SK-N-SH treated with all-trans-retinoic acid at 6 μM for 48 hours (cell line): ENCODE measurements around the gene LPP.

Source experiments
- ATAC-seq: fragments of 200-7000 bp; cut with Tn5 transposase; 3 replicates; pipeline ENCODE4 v1.9.1; 2020; ENCODE audit warnings: mild to moderate bottlenecking, moderate library complexity
- ARNTL ChIP-seq: fragments of 450-650 bp; formaldehyde crosslinking; IDR thresholded peaks from 2 replicates; pipeline ENCODE4 v1.5.0; 2020; ENCODE audit warnings: low read depth, mild to moderate bottlenecking, moderate library complexity, borderline replicate concordance
- BACH2 ChIP-seq: fragments of 250-450 bp; sonication (Bioruptor Pico); IDR thresholded peaks from 2 replicates; pipeline ENCODE4 v1.9.0; 2021; ENCODE audit warnings: mild to moderate bottlenecking, borderline replicate concordance
- CREB5 ChIP-seq: fragments of 250-450 bp; sonication (Bioruptor Pico); IDR thresholded peaks from 2 replicates; pipeline ENCODE4 v1.5.1; 2020; ENCODE audit warnings: low read depth, mild to moderate bottlenecking, moderate library complexity
- CSDC2 ChIP-seq: fragments of 250-450 bp; sonication (Bioruptor Pico); IDR thresholded peaks from 2 replicates; pipeline ENCODE4 v1.5.0; 2020; ENCODE audit warnings: mild to moderate bottlenecking, moderate library complexity
- ESRRG ChIP-seq: fragments of 250-450 bp; sonication (Bioruptor Pico); IDR thresholded peaks from 2 replicates; pipeline ENCODE4 v1.6.1; 2021; ENCODE audit warnings: mild to moderate bottlenecking
- GLIS3 ChIP-seq: fragments of 250-450 bp; sonication (Bioruptor Pico); IDR thresholded peaks from 2 replicates; pipeline ENCODE4 v1.5.0; 2020; ENCODE audit warnings: mild to moderate bottlenecking, moderate library complexity
- ISL1 ChIP-seq: fragments of 250-450 bp; sonication (Bioruptor Pico); IDR thresholded peaks from 2 replicates; pipeline ENCODE4 v2.1.2; 2022; ENCODE audit warnings: mild to moderate bottlenecking, moderate library complexity
- OSR1 ChIP-seq: fragments of 250-450 bp; sonication (Bioruptor Pico); IDR thresholded peaks from 2 replicates; pipeline ENCODE4 v1.8.0; 2022; ENCODE audit warnings: moderate library complexity, mild to moderate bottlenecking, inconsistent platforms
- PPARA ChIP-seq: fragments of 250-450 bp; sonication (Bioruptor Pico); IDR thresholded peaks from 2 replicates; pipeline ENCODE4 v1.5.0; 2020; ENCODE audit warnings: mild to moderate bottlenecking, borderline replicate concordance
- RARB ChIP-seq: fragments of 250-450 bp; sonication (Bioruptor Pico); IDR thresholded peaks from 2 replicates; pipeline ENCODE4 v1.8.0; 2021; ENCODE audit warnings: mild to moderate bottlenecking, moderate library complexity
- SNAI2 ChIP-seq: fragments of 250-450 bp; sonication (Bioruptor Pico); IDR thresholded peaks from 2 replicates; pipeline ENCODE4 v1.5.0; 2020; ENCODE audit warnings: mild to moderate bottlenecking, moderate library complexity
- TCF4 ChIP-seq: fragments of 250-450 bp; sonication (Bioruptor Pico); IDR thresholded peaks from 2 replicates; pipeline ENCODE4 v1.8.0; 2021; ENCODE audit warnings: mild to moderate bottlenecking, moderate library complexity, borderline replicate concordance
- TOX ChIP-seq: fragments of 250-450 bp; sonication (Bioruptor Pico); IDR thresholded peaks from 2 replicates; pipeline ENCODE4 v1.8.0; 2021; ENCODE audit warnings: mild to moderate bottlenecking, moderate library complexity, borderline replicate concordance
- ZC3H10 ChIP-seq: fragments of 250-450 bp; sonication (Bioruptor Pico); IDR thresholded peaks from 2 replicates; pipeline ENCODE4 v1.5.1; 2021; ENCODE audit warnings: mild to moderate bottlenecking, moderate library complexity
- ZFP3 ChIP-seq: fragments of 250-450 bp; sonication (Bioruptor Pico); IDR thresholded peaks from 2 replicates; pipeline ENCODE4 v1.5.0; 2020; ENCODE audit warnings: mild to moderate bottlenecking, moderate library complexity
- ZFP30 ChIP-seq: fragments of 450-650 bp; formaldehyde crosslinking; IDR thresholded peaks from 2 replicates; pipeline ENCODE4 v1.5.0; 2022; ENCODE audit warnings: mild to moderate bottlenecking, moderate library complexity
- ZNF565 ChIP-seq: fragments of 450-650 bp; formaldehyde crosslinking; conservative IDR thresholded peaks from 2 replicates; pipeline ENCODE4 v1.5.0; 2020; ENCODE audit warnings: low read depth, mild to moderate bottlenecking, moderate library complexity
- ZNF70 ChIP-seq: fragments of 450-650 bp; formaldehyde crosslinking; IDR thresholded peaks from 2 replicates; pipeline ENCODE4 v1.5.0; 2020; ENCODE audit warnings: mild to moderate bottlenecking, moderate library complexity
- ZNF8 ChIP-seq: fragments of 450-650 bp; formaldehyde crosslinking; IDR thresholded peaks from 2 replicates; pipeline ENCODE4 v1.5.0; 2020; ENCODE audit warnings: mild to moderate bottlenecking, moderate library complexity
- TF ChIP-seq, protein P1 (sequence below): fragments of 250-450 bp; sonication (Bioruptor Pico); IDR thresholded peaks from 2 replicates; pipeline ENCODE4 v1.8.0; 2021; ENCODE audit warnings: low read depth, mild to moderate bottlenecking, moderate library complexity, borderline replicate concordance
- TF ChIP-seq, protein P2 (sequence below): fragments of 250-450 bp; sonication (Bioruptor Pico); IDR thresholded peaks from 2 replicates; pipeline ENCODE4 v1.8.0; 2020; ENCODE audit warnings: mild to moderate bottlenecking, moderate library complexity, borderline replicate concordance
- TF ChIP-seq, protein P3 (sequence below): fragments of 250-450 bp; sonication (Bioruptor Pico); IDR thresholded peaks from 2 replicates; pipeline ENCODE4 v1.5.1; 2021; ENCODE audit warnings: mild to moderate bottlenecking, moderate library complexity
- TF ChIP-seq, protein P4 (sequence below): fragments of 250-450 bp; sonication (Bioruptor Pico); IDR thresholded peaks from 2 replicates; pipeline ENCODE4 v1.5.0; 2020; ENCODE audit warnings: mild to moderate bottlenecking, moderate library complexity

LPP gene

GRCh38 chr3:188215129-188215528 lies 61.2 kb downstream of the LPP start:
- TF ChIP-seq ZFP3 (CRISPR knock-in tag) (no peak), TCF4 (CRISPR knock-in tag) (no peak), SNAI2 (CRISPR knock-in tag) (no peak), GLIS3 (CRISPR knock-in tag) (no peak), ZC3H10 (CRISPR knock-in tag) (no peak), TOX (CRISPR knock-in tag) (no peak), ZNF565 (no peak), CREB5 (no peak), ZFP30 (CRISPR knock-in tag) (no peak)
- TF ChIP-seq, protein P1, sequence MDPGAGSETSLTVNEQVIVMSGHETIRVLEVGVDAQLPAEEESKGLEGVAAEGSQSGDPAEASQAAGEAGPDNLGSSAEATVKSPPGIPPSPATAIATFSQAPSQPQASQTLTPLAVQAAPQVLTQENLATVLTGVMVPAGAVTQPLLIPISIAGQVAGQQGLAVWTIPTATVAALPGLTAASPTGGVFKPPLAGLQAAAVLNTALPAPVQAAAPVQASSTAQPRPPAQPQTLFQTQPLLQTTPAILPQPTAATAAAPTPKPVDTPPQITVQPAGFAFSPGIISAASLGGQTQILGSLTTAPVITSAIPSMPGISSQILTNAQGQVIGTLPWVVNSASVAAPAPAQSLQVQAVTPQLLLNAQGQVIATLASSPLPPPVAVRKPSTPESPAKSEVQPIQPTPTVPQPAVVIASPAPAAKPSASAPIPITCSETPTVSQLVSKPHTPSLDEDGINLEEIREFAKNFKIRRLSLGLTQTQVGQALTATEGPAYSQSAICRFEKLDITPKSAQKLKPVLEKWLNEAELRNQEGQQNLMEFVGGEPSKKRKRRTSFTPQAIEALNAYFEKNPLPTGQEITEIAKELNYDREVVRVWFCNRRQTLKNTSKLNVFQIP: no peak
- TF ChIP-seq, protein P2, sequence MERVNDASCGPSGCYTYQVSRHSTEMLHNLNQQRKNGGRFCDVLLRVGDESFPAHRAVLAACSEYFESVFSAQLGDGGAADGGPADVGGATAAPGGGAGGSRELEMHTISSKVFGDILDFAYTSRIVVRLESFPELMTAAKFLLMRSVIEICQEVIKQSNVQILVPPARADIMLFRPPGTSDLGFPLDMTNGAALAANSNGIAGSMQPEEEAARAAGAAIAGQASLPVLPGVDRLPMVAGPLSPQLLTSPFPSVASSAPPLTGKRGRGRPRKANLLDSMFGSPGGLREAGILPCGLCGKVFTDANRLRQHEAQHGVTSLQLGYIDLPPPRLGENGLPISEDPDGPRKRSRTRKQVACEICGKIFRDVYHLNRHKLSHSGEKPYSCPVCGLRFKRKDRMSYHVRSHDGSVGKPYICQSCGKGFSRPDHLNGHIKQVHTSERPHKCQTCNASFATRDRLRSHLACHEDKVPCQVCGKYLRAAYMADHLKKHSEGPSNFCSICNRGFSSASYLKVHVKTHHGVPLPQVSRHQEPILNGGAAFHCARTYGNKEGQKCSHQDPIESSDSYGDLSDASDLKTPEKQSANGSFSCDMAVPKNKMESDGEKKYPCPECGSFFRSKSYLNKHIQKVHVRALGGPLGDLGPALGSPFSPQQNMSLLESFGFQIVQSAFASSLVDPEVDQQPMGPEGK (CRISPR knock-in tag): no peak
- TF ChIP-seq, protein P3, sequence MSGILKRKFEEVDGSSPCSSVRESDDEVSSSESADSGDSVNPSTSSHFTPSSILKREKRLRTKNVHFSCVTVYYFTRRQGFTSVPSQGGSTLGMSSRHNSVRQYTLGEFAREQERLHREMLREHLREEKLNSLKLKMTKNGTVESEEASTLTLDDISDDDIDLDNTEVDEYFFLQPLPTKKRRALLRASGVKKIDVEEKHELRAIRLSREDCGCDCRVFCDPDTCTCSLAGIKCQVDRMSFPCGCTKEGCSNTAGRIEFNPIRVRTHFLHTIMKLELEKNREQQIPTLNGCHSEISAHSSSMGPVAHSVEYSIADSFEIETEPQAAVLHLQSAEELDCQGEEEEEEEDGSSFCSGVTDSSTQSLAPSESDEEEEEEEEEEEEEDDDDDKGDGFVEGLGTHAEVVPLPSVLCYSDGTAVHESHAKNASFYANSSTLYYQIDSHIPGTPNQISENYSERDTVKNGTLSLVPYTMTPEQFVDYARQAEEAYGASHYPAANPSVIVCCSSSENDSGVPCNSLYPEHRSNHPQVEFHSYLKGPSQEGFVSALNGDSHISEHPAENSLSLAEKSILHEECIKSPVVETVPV (CRISPR knock-in tag): no peak

DNA sequence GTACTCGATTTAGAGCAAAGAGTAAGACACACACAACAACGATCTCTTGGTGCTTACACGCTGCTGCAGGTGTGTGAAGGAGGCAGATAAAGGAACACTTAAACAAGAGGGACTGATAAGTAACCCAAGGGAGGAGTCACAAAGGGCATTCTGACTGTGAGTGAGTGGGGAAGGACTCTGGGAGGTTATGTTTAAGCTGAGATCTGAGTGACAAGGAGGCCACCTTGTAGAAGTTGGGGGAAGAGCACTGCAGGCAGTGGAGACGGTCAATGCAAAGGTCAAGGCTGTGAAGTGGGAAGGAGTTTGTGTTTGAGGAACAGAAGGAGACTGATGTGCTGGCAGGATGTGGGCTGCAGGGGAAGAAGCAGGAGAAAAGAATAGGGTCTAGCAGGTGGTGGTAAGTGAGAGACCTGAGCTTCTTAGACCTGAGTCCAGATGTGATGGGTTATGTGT lies 63.1 kb downstream of the LPP start:
- ATAC-seq: no peak
- TF ChIP-seq BACH2 (CRISPR knock-in tag): no peak
- TF ChIP-seq ZFP3 (CRISPR knock-in tag): no peak
- TF ChIP-seq ZNF70 (CRISPR knock-in tag): no peak
- TF ChIP-seq ESRRG (CRISPR knock-in tag): no peak
- no peak for TF ChIP-seq TCF4 (CRISPR knock-in tag)
- no peak for TF ChIP-seq PPARA (CRISPR knock-in tag)
- no peak for TF ChIP-seq OSR1 (CRISPR knock-in tag)
- TF ChIP-seq ZC3H10 (CRISPR knock-in tag): no peak
- TF ChIP-seq, protein P4, sequence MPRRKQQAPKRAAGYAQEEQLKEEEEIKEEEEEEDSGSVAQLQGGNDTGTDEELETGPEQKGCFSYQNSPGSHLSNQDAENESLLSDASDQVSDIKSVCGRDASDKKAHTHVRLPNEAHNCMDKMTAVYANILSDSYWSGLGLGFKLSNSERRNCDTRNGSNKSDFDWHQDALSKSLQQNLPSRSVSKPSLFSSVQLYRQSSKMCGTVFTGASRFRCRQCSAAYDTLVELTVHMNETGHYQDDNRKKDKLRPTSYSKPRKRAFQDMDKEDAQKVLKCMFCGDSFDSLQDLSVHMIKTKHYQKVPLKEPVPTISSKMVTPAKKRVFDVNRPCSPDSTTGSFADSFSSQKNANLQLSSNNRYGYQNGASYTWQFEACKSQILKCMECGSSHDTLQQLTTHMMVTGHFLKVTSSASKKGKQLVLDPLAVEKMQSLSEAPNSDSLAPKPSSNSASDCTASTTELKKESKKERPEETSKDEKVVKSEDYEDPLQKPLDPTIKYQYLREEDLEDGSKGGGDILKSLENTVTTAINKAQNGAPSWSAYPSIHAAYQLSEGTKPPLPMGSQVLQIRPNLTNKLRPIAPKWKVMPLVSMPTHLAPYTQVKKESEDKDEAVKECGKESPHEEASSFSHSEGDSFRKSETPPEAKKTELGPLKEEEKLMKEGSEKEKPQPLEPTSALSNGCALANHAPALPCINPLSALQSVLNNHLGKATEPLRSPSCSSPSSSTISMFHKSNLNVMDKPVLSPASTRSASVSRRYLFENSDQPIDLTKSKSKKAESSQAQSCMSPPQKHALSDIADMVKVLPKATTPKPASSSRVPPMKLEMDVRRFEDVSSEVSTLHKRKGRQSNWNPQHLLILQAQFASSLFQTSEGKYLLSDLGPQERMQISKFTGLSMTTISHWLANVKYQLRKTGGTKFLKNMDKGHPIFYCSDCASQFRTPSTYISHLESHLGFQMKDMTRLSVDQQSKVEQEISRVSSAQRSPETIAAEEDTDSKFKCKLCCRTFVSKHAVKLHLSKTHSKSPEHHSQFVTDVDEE (CRISPR knock-in tag): no peak
- no peak for TF ChIP-seq ARNTL (CRISPR knock-in tag)
- TF ChIP-seq, protein P3 (CRISPR knock-in tag): no peak
- TF ChIP-seq TOX (CRISPR knock-in tag): no peak
- TF ChIP-seq, protein P2 (CRISPR knock-in tag): no peak
- no peak for TF ChIP-seq ISL1 (CRISPR knock-in tag)
- TF ChIP-seq ZNF565: no peak
- no peak for TF ChIP-seq RARB (CRISPR knock-in tag)
- TF ChIP-seq CSDC2 (CRISPR knock-in tag): no peak
- no peak for TF ChIP-seq ZNF8 (CRISPR knock-in tag)
- no peak for TF ChIP-seq CREB5

More at GRCh38 chr3:188215129-188215528, 61.2 kb downstream of the LPP start:
- ATAC-seq: no peak
